CD14-positive monocyte (primary cell): Measurements from ENCODE around the gene GRIN1. TPM values are rescaled to one million over a fixed set of nuclear protein-coding genes. Genes with fewer than 3 reads are reported as not detected.

Experiments
- DNase-seq, 3 donors: peaks; one replicate each; pipeline ENCODE4 v3.0.0-alpha.2; 2011 to 2022
- H2AFZ ChIP-seq: 2 replicates; pipeline ENCODE4 v1.6.0; 2012; ENCODE audit warnings: mild to moderate bottlenecking, low read depth, low read length, inconsistent platforms; ENCODE audit not compliant: insufficient read depth, poor library complexity, severe bottlenecking
- H3K27ac ChIP-seq, 2 donors: 1 replicate in 1 of 2; 2 replicates in 1 of 2; pipeline ENCODE4 v1.5.1; 2012 to 2013; ENCODE audit warnings: low read length in 2 of 2, control low read depth in 1 of 2, inconsistent platforms in 1 of 2, low read depth in 1 of 2, mild to moderate bottlenecking in 1 of 2
- H3K27me3 ChIP-seq, 2 donors: one replicate each; pipeline versions ENCODE4 v1.6.0 to v1.6.1; 2011 to 2013; ENCODE audit warnings: low read length in 2 of 2; ENCODE audit not compliant: control insufficient read depth in 2 of 2, insufficient read depth in 2 of 2
- H3K36me3 ChIP-seq, 2 donors: replicated peaks in 1 of 2; 1 replicate in 1 of 2; 2 replicates in 1 of 2; pipeline versions ENCODE4 v1.5.1 to v1.6.1; 2012 to 2013; ENCODE audit warnings: low read length in 2 of 2, control low read depth in 1 of 2, inconsistent platforms in 1 of 2, mild to moderate bottlenecking in 1 of 2; ENCODE audit not compliant: insufficient read depth in 2 of 2, control insufficient read depth in 1 of 2
- H3K4me1 ChIP-seq, 2 donors: 1 replicate in 1 of 2; 2 replicates in 1 of 2; pipeline versions ENCODE4 v1.5.1 to v1.6.1; 2012 to 2013; ENCODE audit warnings: low read length in 2 of 2, control low read depth in 1 of 2, inconsistent platforms in 1 of 2, mild to moderate bottlenecking in 1 of 2, moderate library complexity in 1 of 2; ENCODE audit not compliant: insufficient read depth in 2 of 2, control insufficient read depth in 1 of 2
- H3K4me2 ChIP-seq: replicated peaks from 2 replicates; pipeline ENCODE3; 2012; ENCODE audit warnings: low read length, moderate library complexity, mild to moderate bottlenecking; ENCODE audit not compliant: poor library complexity, severe bottlenecking; ENCODE audit errors: extremely low read depth
- H3K4me3 ChIP-seq, 3 experiments: fragments of 200-600 bp in 1 of 3; sonication (generic) in 1 of 3; replicated peaks in 1 of 3; 1 replicate in 2 of 3; 2 replicates in 1 of 3; pipeline ENCODE4 v1.5.1; 2011 to 2013; ENCODE audit warnings: low read length in 3 of 3, mild to moderate bottlenecking in 3 of 3, control low read depth in 2 of 3, low read depth in 2 of 3, inconsistent platforms in 1 of 3, moderate library complexity in 1 of 3
- H3K79me2 ChIP-seq: 2 replicates; pipeline ENCODE4 v1.6.0; 2012; ENCODE audit warnings: mild to moderate bottlenecking, control low read depth, inconsistent platforms, low read length, moderate library complexity; ENCODE audit not compliant: insufficient read depth
- H3K9ac ChIP-seq: 2 replicates; pipeline ENCODE4 v1.6.0; 2017; ENCODE audit warnings: low read length, mild to moderate bottlenecking; ENCODE audit not compliant: insufficient read depth, poor library complexity, severe bottlenecking
- H3K9me3 ChIP-seq, 2 donors: replicated peaks in 1 of 2; 1 replicate in 1 of 2; 2 replicates in 1 of 2; pipeline versions ENCODE4 v1.5.1 to v1.6.1; 2012 to 2013; ENCODE audit warnings: low read length in 2 of 2, control low read depth in 1 of 2; ENCODE audit not compliant: control insufficient read depth in 1 of 2, insufficient read depth in 1 of 2
- H4K20me1 ChIP-seq: 2 replicates; pipeline ENCODE4 v1.6.0; 2012; ENCODE audit warnings: mild to moderate bottlenecking, low read length, control low read depth, moderate library complexity; ENCODE audit not compliant: insufficient read depth
- H3K27ac Mint-ChIP-seq, 7 donors: one replicate each; pipeline ENCODE4 v1.8.0; 2020; ENCODE audit warnings: mild to moderate bottlenecking in 7 of 7, mixed read lengths in 7 of 7, moderate library complexity in 6 of 7, inconsistent platforms in 2 of 7
- H3K27me3 Mint-ChIP-seq, 3 donors: one replicate each; pipeline ENCODE4 v1.8.0; 2021 to 2022; ENCODE audit warnings: low read depth in 3 of 3, mild to moderate bottlenecking in 3 of 3, mixed read lengths in 3 of 3, moderate library complexity in 3 of 3, inconsistent platforms in 1 of 3
- H3K36me3 Mint-ChIP-seq, 2 donors: one replicate each; pipeline ENCODE4 v1.8.0; 2020; ENCODE audit warnings: mixed read lengths in 2 of 2, inconsistent platforms in 1 of 2, mild to moderate bottlenecking in 1 of 2
- H3K4me1 Mint-ChIP-seq: one replicate; pipeline ENCODE4 v1.8.0; 2020; ENCODE audit warnings: mild to moderate bottlenecking, mixed read lengths
- H3K4me3 Mint-ChIP-seq, 2 donors: one replicate each; pipeline ENCODE4 v1.8.0; 2020; ENCODE audit warnings: mild to moderate bottlenecking in 2 of 2, mixed read lengths in 2 of 2, moderate library complexity in 1 of 2
- H3K9me3 Mint-ChIP-seq, 7 donors: one replicate each; pipeline ENCODE4 v1.8.0; 2020 to 2022; ENCODE audit warnings: mixed read lengths in 7 of 7, mild to moderate bottlenecking in 6 of 7, moderate library complexity in 6 of 7, inconsistent platforms in 2 of 7
- CTCF ChIP-seq: fragments of 200-600 bp; IDR thresholded peaks from one replicate; pipeline ENCODE4 v1.8.0; 2022; ENCODE audit warnings: antibody characterized with exemption, mild to moderate bottlenecking
- WGBS: methylation state at CpG from one replicate; pipeline ENCODE4 v1.1.5; 2013; ENCODE audit warnings: missing lambda C conversion rate; ENCODE audit not compliant: insufficient coverage; 5-methylcytosine and 5-hydroxymethylcytosine counted together
- intact Hi-C, 2 donors: fragments of 100-400 bp; cut with micrococcal nuclease; formaldehyde crosslinking; loops; one replicate each; pipeline versions ENCODE4 v1.15.0 to v1.15.1; 2023
- polyA plus RNA-seq, 3 donors: library from polyadenylated mRNA; depleted of rRNA in 1 of 3; unstranded in 2 of 3; stranded (reverse) in 1 of 3; fragments of 300-500 nt in 2 of 3; fragments of >200 nt in 1 of 3; fragmentation: Illumina TruSeq in 2 of 3; gene quantifications; 1 replicate in 2 of 3; 2 replicates in 1 of 3; pipeline ENCODE4 v1.2.3, GENCODE V29; 2012 to 2021

Gene GRIN1
- polyA plus RNA-seq, 3 donors = not detected

GRCh38 chr9:137193771-137194170, 54.8 kb downstream of the GRIN1 start:
- no peak overlapping the region for H2AFZ ChIP-seq
- no peaks in the 10 kb centered on the region for H3K9me3 ChIP-seq
- H3K9me3 Mint-ChIP-seq = peaks cover 0 to 2% (median 0%) of the 10 kb centered on the region in 7 donors
- H3K4me3 Mint-ChIP-seq = no peak overlapping the region
- H3K36me3 ChIP-seq = peaks cover 17 to 23% of the 10 kb centered on the region in 2 donors
- no peak overlapping the region for H3K4me2 ChIP-seq
- DNase-seq = no peak
- no peak overlapping the region for H3K9ac ChIP-seq
- H4K20me1 ChIP-seq = peaks cover 41% of the 10 kb centered on the region
- H3K27me3 ChIP-seq = no peaks in the 10 kb centered on the region
- no peak for TF ChIP-seq CTCF
- H3K79me2 ChIP-seq = peaks cover 29% of the 10 kb centered on the region
- H3K27ac ChIP-seq = no peak overlapping the region
- peaks cover 6 to 30% of the 10 kb centered on the region in 2 donors for H3K36me3 Mint-ChIP-seq
- H3K27me3 Mint-ChIP-seq = no peaks in the 10 kb centered on the region
- intact Hi-C loops = no loop called here
- no peak overlapping the region for H3K27ac Mint-ChIP-seq
- 96% methylated on average over 10 of the region's 14 CpGs for WGBS
- no peak overlapping the region for H3K4me3 ChIP-seq
- H3K4me1 ChIP-seq = peaks cover 21 to 30% of the 10 kb centered on the region in 2 donors
- peaks cover 26% of the 10 kb centered on the region for H3K4me1 Mint-ChIP-seq

DNA sequence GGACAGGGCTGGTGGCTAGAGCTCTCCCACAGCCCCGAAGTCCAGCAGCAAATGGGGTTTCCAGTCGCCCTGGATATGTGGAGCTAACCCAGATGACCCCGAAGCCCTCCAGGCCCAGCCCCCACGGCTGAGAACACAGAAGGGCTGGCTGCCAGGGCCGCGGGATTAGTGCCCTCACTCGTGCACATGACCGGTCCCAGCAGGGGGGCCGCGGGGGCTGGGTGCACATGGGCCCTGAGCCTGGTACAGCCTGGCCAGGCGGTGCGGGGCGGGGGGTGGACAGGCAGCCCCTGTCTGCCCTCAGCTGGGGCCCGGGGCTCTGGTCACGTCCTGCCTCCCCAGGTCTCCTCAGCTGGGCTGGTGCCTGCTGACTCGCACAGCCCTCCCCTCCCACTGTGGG, 55.4 kb downstream of the GRIN1 start:
- WGBS = 89% methylated on average over 14 of the region's 16 CpGs
- intact Hi-C loops = no loop called here
- no peak overlapping the region for H3K27ac ChIP-seq
- no peak overlapping the region for H2AFZ ChIP-seq
- H3K4me3 Mint-ChIP-seq = no peak overlapping the region
- peaks cover 0 to 1% of the 10 kb centered on the region in 2 donors for H3K27me3 ChIP-seq
- DNase-seq = no peak
- H3K4me1 Mint-ChIP-seq = peaks cover 23% of the 10 kb centered on the region
- H4K20me1 ChIP-seq = peaks cover 41% of the 10 kb centered on the region
- H3K36me3 ChIP-seq = peaks cover 17 to 23% of the 10 kb centered on the region in 2 donors
- no peak overlapping the region for H3K27ac Mint-ChIP-seq
- H3K9me3 ChIP-seq = no peaks in the 10 kb centered on the region
- peaks cover 27% of the 10 kb centered on the region for H3K79me2 ChIP-seq
- no peak overlapping the region for H3K4me2 ChIP-seq
- H3K4me3 ChIP-seq = no peak overlapping the region
- H3K9ac ChIP-seq = no peak overlapping the region
- H3K9me3 Mint-ChIP-seq = peaks cover 0 to 2% (median 0%) of the 10 kb centered on the region in 7 donors
- H3K27me3 Mint-ChIP-seq = peaks cover 0 to 1% (median 0%) of the 10 kb centered on the region in 3 donors
- no peak for TF ChIP-seq CTCF
- peaks cover 23 to 30% of the 10 kb centered on the region in 2 donors for H3K4me1 ChIP-seq
- peaks cover 6 to 30% of the 10 kb centered on the region in 2 donors for H3K36me3 Mint-ChIP-seq
